Left lobe of liver (tissue), 2 donors: ENCODE data around the gene EPC2. TPM values are rescaled to one million over a fixed set of nuclear protein-coding genes. Genes with fewer than 3 reads are reported as not detected.
A peak's percentile ranks its signal among the peaks of the same experiment; 100 is the strongest.
"Not testable (repeated sequence)": the region's sequence is repeated elsewhere in the genome, so short reads cannot be mapped to it uniquely, and the experiment has no call there.

Experiments
- ATAC-seq: fragments of 200-7000 bp; cut with Tn5 transposase; one replicate; pipeline ENCODE4 v1.9.1; 2020; ENCODE audit warnings: mild to moderate bottlenecking, moderate library complexity
- DNase-seq: peaks from one replicate; pipeline ENCODE4 v3.0.0-alpha.2; 2020; ENCODE audit warnings: low spot score
- total RNA-seq: library from RNA; stranded (reverse); gene quantifications from one replicate; pipeline ENCODE4 v1.2.1, GENCODE V29; 2021
- donor health status: DM: no; HTN: no; CAD: no; lungs with moderate emphysema.
- donor health status: DM: no; HTN: yes; CAD: no.

EPC2 gene
- total RNA-seq, 1 donor from 2014 or later = 6.9 TPM

- DNase-seq (no peak), ATAC-seq (no peak)
These were observed 3.8 kb upstream of the EPC2 start for GRCh38 chr2:148640767-148641166.

- DNase-seq = no peak
- no peak for ATAC-seq
These were observed 2.3 kb upstream of the EPC2 start for GRCh38 chr2:148642112-148642744.

- DNase-seq (no peak), ATAC-seq (no peak)
These were observed 1.6 kb upstream of the EPC2 start for GRCh38 chr2:148642891-148643416.

- no peak for ATAC-seq
- no peak for DNase-seq
These were observed 1.1 kb upstream of the EPC2 start for GRCh38 chr2:148643421-148643820.

- ATAC-seq = peak; percentile 84
- DNase-seq = peak; percentile 96
These were observed 460 bp downstream of the EPC2 start for GRCh38 chr2:148644883-148645538.

GRCh38 chr2:148645539-148646230, 1.1 kb downstream of the EPC2 start:
- peak; percentile 9 for ATAC-seq
- DNase-seq = no peak

GRCh38 chr2:148646231-148646559, 1.6 kb downstream of the EPC2 start:
- DNase-seq = no peak
- no peak for ATAC-seq

- not testable (repeated sequence) for ATAC-seq
These were observed 3.2 kb downstream of the EPC2 start for GRCh38 chr2:148647711-148648110.

GRCh38 chr2:148649936-148650335, 5.4 kb downstream of the EPC2 start:
- ATAC-seq = no peak
- no peak for DNase-seq

More at GRCh38 chr2:148647711-148648110, 3.2 kb downstream of the EPC2 start:
- DNase-seq = not testable (repeated sequence)

GRCh38 chr2:148650881-148651280, 6.3 kb downstream of the EPC2 start:
- no peak for ATAC-seq
- no peak for DNase-seq

GRCh38 chr2:148651972-148652371, 7.4 kb downstream of the EPC2 start:
- ATAC-seq (no peak), DNase-seq (no peak)

GRCh38 chr2:148653437-148653836, 8.9 kb downstream of the EPC2 start:
- no peak for ATAC-seq

GRCh38 chr2:148654435-148654834, 9.9 kb downstream of the EPC2 start:
- DNase-seq (no peak), ATAC-seq (no peak)

More at GRCh38 chr2:148653437-148653836, 8.9 kb downstream of the EPC2 start:
- DNase-seq = no peak

GRCh38 chr2:148656516-148656915, 12.0 kb downstream of the EPC2 start:
- no peak for ATAC-seq
- no peak for DNase-seq

GRCh38 chr2:148658807-148659722, 14.5 kb downstream of the EPC2 start:
- ATAC-seq (no peak), DNase-seq (no peak)

GRCh38 chr2:148660999-148661398, 16.4 kb downstream of the EPC2 start:
- no peak for ATAC-seq
- no peak for DNase-seq

- DNase-seq, ATAC-seq: not testable (repeated sequence)
These were observed 17.8 kb downstream of the EPC2 start for GRCh38 chr2:148662332-148662731.

GRCh38 chr2:148664229-148664628, 19.7 kb downstream of the EPC2 start:
- DNase-seq = no peak
- no peak for ATAC-seq

- no peak for DNase-seq
- ATAC-seq = no peak
These were observed 22.0 kb downstream of the EPC2 start for GRCh38 chr2:148666555-148666954.

- no peak for DNase-seq
- no peak for ATAC-seq
These were observed 22.7 kb downstream of the EPC2 start for GRCh38 chr2:148667113-148667836.
